KOPT-K1 (cell line): ENCODE data around the gene KRT85.

Experiments
- H3K27ac ChIP-seq: fragments of 200-600 bp; sonication (generic); 2 replicates; pipeline ENCODE4 v1.5.1; 2016; ENCODE audit warnings: antibody characterized with exemption, mild to moderate bottlenecking, low read depth, low read length; ENCODE audit not compliant: poor library complexity, severe bottlenecking
- H3K36me3 ChIP-seq: fragments of 200-600 bp; sonication (generic); 2 replicates; pipeline ENCODE4 v1.5.1; 2017; ENCODE audit warnings: antibody characterized with exemption, mild to moderate bottlenecking, low read length, moderate library complexity; ENCODE audit not compliant: insufficient read depth
- H3K9me3 ChIP-seq: fragments of 200-600 bp; sonication (generic); 2 replicates; pipeline ENCODE4 v1.5.1; 2017; ENCODE audit warnings: antibody characterized with exemption, low read length, mild to moderate bottlenecking; ENCODE audit not compliant: insufficient read depth, poor library complexity, severe bottlenecking

Gene KRT85

GRCh38 chr12:52383331-52383730, 16.1 kb upstream of the KRT85 start:
- Histone ChIP-seq H3K9me3 (no peaks in the 10 kb centered on the region), H3K36me3 (no peaks in the 10 kb centered on the region), H3K27ac (no peak overlapping the region)

GRCh38 chr12:52382854-52383253, 15.6 kb upstream of the KRT85 start:
- Histone ChIP-seq H3K27ac (no peak overlapping the region), H3K36me3 (no peaks in the 10 kb centered on the region), H3K9me3 (no peaks in the 10 kb centered on the region)

GRCh38 chr12:52381206-52381605, 13.9 kb upstream of the KRT85 start:
- no peaks in the 10 kb centered on the region for H3K36me3 ChIP-seq
- no peaks in the 10 kb centered on the region for H3K9me3 ChIP-seq
- no peak overlapping the region for H3K27ac ChIP-seq

GRCh38 chr12:52380271-52380694, 13.0 kb upstream of the KRT85 start:
- H3K27ac ChIP-seq, result no peak overlapping the region
- H3K36me3 ChIP-seq, result no peaks in the 10 kb centered on the region
- no peaks in the 10 kb centered on the region for H3K9me3 ChIP-seq

- H3K9me3 ChIP-seq, result no peaks in the 10 kb centered on the region
- no peak overlapping the region for H3K27ac ChIP-seq
- no peaks in the 10 kb centered on the region for H3K36me3 ChIP-seq
These were observed 12.3 kb upstream of the KRT85 start for GRCh38 chr12:52379536-52379935.

- no peak overlapping the region for H3K27ac ChIP-seq
- no peaks in the 10 kb centered on the region for H3K36me3 ChIP-seq
- H3K9me3 ChIP-seq, result peaks cover 8% of the 10 kb centered on the region
These were observed 10.8 kb upstream of the KRT85 start for GRCh38 chr12:52378091-52378490.

GRCh38 chr12:52377266-52377665, 10.0 kb upstream of the KRT85 start:
- H3K9me3 ChIP-seq, result peaks cover 8% of the 10 kb centered on the region
- no peaks in the 10 kb centered on the region for H3K36me3 ChIP-seq
- no peak overlapping the region for H3K27ac ChIP-seq

- H3K27ac ChIP-seq, result no peak overlapping the region
- no peaks in the 10 kb centered on the region for H3K36me3 ChIP-seq
- H3K9me3 ChIP-seq, result peaks cover 8% of the 10 kb centered on the region
These were observed 5.2 kb upstream of the KRT85 start for GRCh38 chr12:52372216-52373154.

GRCh38 chr12:52371716-52372115, 4.4 kb upstream of the KRT85 start:
- peaks cover 8% of the 10 kb centered on the region for H3K9me3 ChIP-seq

GRCh38 chr12:52370926-52371608, 3.8 kb upstream of the KRT85 start:
- Histone ChIP-seq H3K36me3 (no peaks in the 10 kb centered on the region), H3K9me3 (peaks cover 8% of the 10 kb centered on the region), H3K27ac (no peak overlapping the region)

More at GRCh38 chr12:52371716-52372115, 4.4 kb upstream of the KRT85 start:
- H3K36me3 ChIP-seq, result no peaks in the 10 kb centered on the region
- H3K27ac ChIP-seq, result no peak overlapping the region

- H3K9me3 ChIP-seq, result peaks cover 8% of the 10 kb centered on the region
- no peaks in the 10 kb centered on the region for H3K36me3 ChIP-seq
- H3K27ac ChIP-seq, result no peak overlapping the region
These were observed 2.5 kb upstream of the KRT85 start for GRCh38 chr12:52369809-52370208.

- Histone ChIP-seq H3K27ac (no peak overlapping the region), H3K36me3 (no peaks in the 10 kb centered on the region), H3K9me3 (peaks cover 7% of the 10 kb centered on the region)
These were observed 1.9 kb upstream of the KRT85 start for GRCh38 chr12:52369211-52369610.

GRCh38 chr12:52368508-52368907, 1.2 kb upstream of the KRT85 start:
- no peaks in the 10 kb centered on the region for H3K9me3 ChIP-seq
- no peaks in the 10 kb centered on the region for H3K36me3 ChIP-seq
- H3K27ac ChIP-seq, result no peak overlapping the region

- Histone ChIP-seq H3K36me3 (no peaks in the 10 kb centered on the region), H3K27ac (no peak overlapping the region), H3K9me3 (no peaks in the 10 kb centered on the region)
These were observed 595 bp upstream of the KRT85 start for GRCh38 chr12:52367876-52368275.

GRCh38 chr12:52364901-52365489, 2.3 kb downstream of the KRT85 start:
- H3K27ac ChIP-seq, result no peak overlapping the region
- H3K36me3 ChIP-seq, result no peaks in the 10 kb centered on the region
- H3K9me3 ChIP-seq, result no peaks in the 10 kb centered on the region
